ENCODE measurements around the gene TCERG1.

TCERG1 gene

GRCh38 chr5:146446861-146447733 is at the start of gene TCERG1:
TCERG1 (plus strand) TSS chr5:146447333; CDS start chr5:146447350, 17 bp downstream.
- no peaks in the 10 kb centered on the region for H3K9me3 ChIP-seq
- H3K9ac ChIP-seq, result peak within 1 kb of the TSS; percentile 100
- H3K27ac ChIP-seq, result peak within 1 kb of the TSS; percentile 100
- peak within 1 kb of the TSS; percentile 83 for H3K4me2 ChIP-seq
- no peaks in the 10 kb centered on the region for H3K27me3 ChIP-seq
- H3K4me1 ChIP-seq, result peaks cover 27% of the 10 kb centered on the region
- H3K36me3 ChIP-seq, result no peaks in the 10 kb centered on the region; the same call in 1 of the 2 replicates
- no peak for TF ChIP-seq Cebpa-rat (IDR thresholded peaks at IDR 0.05)
- H4K20me1 ChIP-seq, result peaks cover 43% of the 10 kb centered on the region
- H3K4me3 ChIP-seq, result peak within 1 kb of the TSS; percentile 99

DNA sequence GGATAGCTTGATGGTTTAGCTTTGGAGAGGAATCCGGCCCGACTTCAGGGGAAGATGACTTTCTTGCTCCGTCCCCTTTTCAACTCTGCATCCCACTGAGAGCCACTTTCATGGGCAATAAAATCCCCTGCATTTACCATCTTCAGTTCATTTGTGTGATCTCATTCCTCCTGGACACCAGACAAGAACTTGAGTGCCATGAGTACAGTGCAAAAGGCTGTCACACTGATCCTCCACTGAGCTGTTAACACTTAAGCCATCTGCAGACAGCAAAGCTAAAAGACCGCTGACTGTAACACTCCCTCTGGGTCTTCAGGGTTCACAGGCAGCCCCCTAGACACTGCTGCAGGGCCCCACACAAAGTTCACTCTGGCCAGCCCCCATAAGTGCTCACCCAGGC is 48.3 kb upstream of the TCERG1 start:
- Histone ChIP-seq H3K4me2 (peak overlapping the region; percentile 40), H3K9ac (no peak overlapping the region), H4K20me1 (no peaks in the 10 kb centered on the region), H3K27me3 (no peaks in the 10 kb centered on the region), H3K9me3 (peaks cover 13% of the 10 kb centered on the region), H3K4me1 (peaks cover 32% of the 10 kb centered on the region), H3K27ac (no peak overlapping the region), H3K4me3 (no peak overlapping the region), H3K36me3 (no peaks in the 10 kb centered on the region)
- no peak for TF ChIP-seq Cebpa-rat (IDR thresholded peaks at IDR 0.05)

DNA sequence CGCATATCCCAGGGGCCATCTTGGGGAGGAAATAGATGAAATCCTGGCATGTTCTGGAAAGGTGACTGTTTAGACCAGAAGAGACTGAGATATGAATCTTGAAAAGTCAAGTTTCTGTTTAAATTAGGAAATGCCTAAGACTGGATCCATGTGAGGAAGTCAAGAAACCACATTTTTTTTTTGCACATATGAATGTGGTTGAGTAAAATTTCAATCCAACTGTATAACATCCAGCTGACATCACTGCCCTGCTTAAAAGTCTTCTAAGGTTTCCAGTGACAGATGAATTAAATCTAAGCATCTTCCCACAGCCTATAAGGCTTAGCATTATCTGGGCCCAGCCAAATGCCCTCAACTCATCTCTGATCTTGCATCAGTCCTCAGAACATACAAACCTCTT is 47.7 kb upstream of the TCERG1 start:
- TF ChIP-seq Cebpa-rat (IDR thresholded peaks at IDR 0.05), result no peak
- H3K36me3 ChIP-seq, result no peaks in the 10 kb centered on the region
- H3K9me3 ChIP-seq, result peaks cover 13% of the 10 kb centered on the region
- no peaks in the 10 kb centered on the region for H3K27me3 ChIP-seq
- no peaks in the 10 kb centered on the region for H4K20me1 ChIP-seq
- no peak overlapping the region for H3K27ac ChIP-seq
- peaks cover 32% of the 10 kb centered on the region for H3K4me1 ChIP-seq
- peak overlapping the region; percentile 40 for H3K4me2 ChIP-seq
- H3K9ac ChIP-seq, result no peak overlapping the region
- H3K4me3 ChIP-seq, result no peak overlapping the region

GRCh38 chr5:146400201-146400600 is 46.9 kb upstream of the TCERG1 start:
- Histone ChIP-seq H3K4me2 (peak overlapping the region; percentile 40; the same call in 1 of the 2 replicates), H3K4me3 (no peak overlapping the region), H3K36me3 (no peaks in the 10 kb centered on the region), H4K20me1 (no peaks in the 10 kb centered on the region), H3K9me3 (peaks cover 13% of the 10 kb centered on the region), H3K27ac (no peak overlapping the region), H3K4me1 (peaks cover 27% of the 10 kb centered on the region), H3K27me3 (no peaks in the 10 kb centered on the region), H3K9ac (no peak overlapping the region)
- no peak for TF ChIP-seq Cebpa-rat (IDR thresholded peaks at IDR 0.05)

- H3K36me3 ChIP-seq, result no peaks in the 10 kb centered on the region
These were observed 46.1 kb upstream of the TCERG1 start for GRCh38 chr5:146401021-146401420.

DNA sequence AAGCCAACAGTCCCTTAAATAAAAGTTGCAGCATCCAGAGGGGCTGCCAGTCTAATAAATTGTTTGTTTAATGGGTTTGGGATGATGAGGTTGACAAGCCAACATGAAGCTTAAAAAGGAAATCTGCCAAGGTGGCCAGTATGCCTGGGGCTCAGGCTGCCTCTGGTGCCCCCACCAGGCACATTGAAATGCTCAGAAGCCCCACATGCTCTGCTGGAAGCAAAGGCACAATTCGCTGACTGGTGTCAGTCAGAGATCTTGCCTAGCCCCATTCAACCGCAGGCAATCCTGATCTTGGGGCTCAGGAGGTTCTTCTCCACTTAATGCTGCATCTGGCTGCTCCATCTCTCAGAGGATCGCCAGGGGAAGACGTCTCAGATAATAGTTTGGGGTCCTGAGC is 44.2 kb upstream of the TCERG1 start:
- no peaks in the 10 kb centered on the region for H3K36me3 ChIP-seq
- H3K27ac ChIP-seq, result no peak overlapping the region
- no peak overlapping the region for H3K4me2 ChIP-seq
- H3K9me3 ChIP-seq, result peaks cover 11% of the 10 kb centered on the region
- H4K20me1 ChIP-seq, result no peaks in the 10 kb centered on the region
- no peak for TF ChIP-seq Cebpa-rat (IDR thresholded peaks at IDR 0.05)
- H3K4me3 ChIP-seq, result no peak overlapping the region
- peaks cover 16% of the 10 kb centered on the region for H3K4me1 ChIP-seq
- no peaks in the 10 kb centered on the region for H3K27me3 ChIP-seq
- H3K9ac ChIP-seq, result no peak overlapping the region

More at GRCh38 chr5:146401021-146401420, 46.1 kb upstream of the TCERG1 start:
- peaks cover 19% of the 10 kb centered on the region for H3K4me1 ChIP-seq
- no peak overlapping the region for H3K27ac ChIP-seq
- no peaks in the 10 kb centered on the region for H3K27me3 ChIP-seq
- TF ChIP-seq Cebpa-rat (IDR thresholded peaks at IDR 0.05), result no peak
- H3K9me3 ChIP-seq, result peaks cover 13% of the 10 kb centered on the region
- no peak overlapping the region for H3K4me2 ChIP-seq
- no peaks in the 10 kb centered on the region for H4K20me1 ChIP-seq
- H3K4me3 ChIP-seq, result no peak overlapping the region
- H3K9ac ChIP-seq, result no peak overlapping the region

DNA sequence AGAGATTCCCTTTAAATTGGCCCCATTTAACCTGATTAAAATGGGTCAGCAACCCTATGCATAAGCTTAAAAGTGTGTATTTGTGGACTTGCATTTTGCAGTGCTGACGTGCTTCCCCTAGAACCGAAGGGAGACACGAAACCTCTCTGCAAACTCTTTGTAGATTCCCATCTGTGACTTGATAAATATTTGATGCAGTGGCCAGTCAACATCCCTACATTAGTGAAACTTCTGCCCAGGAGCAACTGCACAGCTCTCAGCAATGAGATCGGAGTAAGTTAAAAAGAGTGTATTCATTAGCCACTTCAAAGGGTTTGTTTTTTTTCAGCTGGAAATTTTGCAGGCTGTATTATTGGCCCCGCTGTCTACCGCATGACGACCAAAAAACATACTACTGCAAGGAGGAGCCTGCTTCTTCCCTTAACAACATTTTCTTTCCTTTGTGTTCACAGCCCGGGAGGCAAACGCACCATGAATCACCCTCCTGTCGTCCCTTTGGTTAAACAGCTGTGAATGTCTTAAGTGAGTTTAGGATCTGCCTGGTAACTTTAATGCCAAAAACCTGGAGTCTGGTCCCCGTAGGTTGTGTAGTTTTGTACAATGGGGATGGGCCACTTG is 38.0 kb upstream of the TCERG1 start:
- Histone ChIP-seq H3K4me1 (no peaks in the 10 kb centered on the region), H3K9ac (no peak overlapping the region), H3K4me3 (no peak overlapping the region), H3K9me3 (no peaks in the 10 kb centered on the region), H4K20me1 (no peaks in the 10 kb centered on the region), H3K27ac (no peak overlapping the region), H3K27me3 (no peaks in the 10 kb centered on the region), H3K36me3 (no peaks in the 10 kb centered on the region), H3K4me2 (no peak overlapping the region)
- TF ChIP-seq Cebpa-rat (IDR thresholded peaks at IDR 0.05), result no peak

DNA sequence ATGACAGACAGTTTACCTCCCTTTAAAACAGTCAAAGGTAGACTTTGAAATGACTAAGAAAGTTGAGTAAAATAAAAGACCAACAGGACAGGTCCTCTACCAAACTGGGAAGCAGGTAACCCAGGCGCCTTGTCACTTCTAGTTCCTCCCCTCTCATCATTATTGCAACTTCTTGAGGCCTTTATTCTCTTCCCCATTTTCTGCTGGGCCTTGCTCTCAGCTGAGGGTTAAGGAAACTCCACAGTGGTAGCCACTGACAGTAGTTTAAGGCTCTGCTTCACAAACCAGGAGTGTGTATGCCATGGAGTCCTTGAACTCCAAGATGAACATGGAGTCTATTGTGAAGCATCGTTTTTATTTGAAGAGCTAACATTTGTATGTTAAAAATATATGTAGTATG is 36.9 kb upstream of the TCERG1 start:
- H3K27me3 ChIP-seq, result no peaks in the 10 kb centered on the region
- H3K4me2 ChIP-seq, result no peak overlapping the region
- H3K9ac ChIP-seq, result no peak overlapping the region
- no peaks in the 10 kb centered on the region for H4K20me1 ChIP-seq
- no peak for TF ChIP-seq Cebpa-rat (IDR thresholded peaks at IDR 0.05)
- H3K4me1 ChIP-seq, result no peaks in the 10 kb centered on the region
- no peaks in the 10 kb centered on the region for H3K9me3 ChIP-seq
- no peaks in the 10 kb centered on the region for H3K36me3 ChIP-seq
- H3K4me3 ChIP-seq, result no peak overlapping the region
- H3K27ac ChIP-seq, result no peak overlapping the region

GRCh38 chr5:146419696-146420095 is 27.4 kb upstream of the TCERG1 start:
- H3K27me3 ChIP-seq, result no peaks in the 10 kb centered on the region
- peaks cover 8% of the 10 kb centered on the region for H3K4me1 ChIP-seq
- H4K20me1 ChIP-seq, result no peaks in the 10 kb centered on the region
- H3K9me3 ChIP-seq, result no peaks in the 10 kb centered on the region
- H3K4me3 ChIP-seq, result no peak overlapping the region
- peak overlapping the region; percentile 40; the same call in 1 of the 2 replicates for H3K4me2 ChIP-seq
- H3K36me3 ChIP-seq, result no peaks in the 10 kb centered on the region
- TF ChIP-seq Cebpa-rat (IDR thresholded peaks at IDR 0.05), result no peak
- no peak overlapping the region for H3K27ac ChIP-seq
- no peak overlapping the region for H3K9ac ChIP-seq

- H3K4me2 ChIP-seq, result no peak overlapping the region
- no peak overlapping the region for H3K4me3 ChIP-seq
- H3K36me3 ChIP-seq, result no peaks in the 10 kb centered on the region
- no peak for TF ChIP-seq Cebpa-rat (IDR thresholded peaks at IDR 0.05)
- H3K27me3 ChIP-seq, result no peaks in the 10 kb centered on the region
- H3K4me1 ChIP-seq, result peaks cover 1% of the 10 kb centered on the region; the same call in 1 of the 2 replicates
- no peak overlapping the region for H3K9ac ChIP-seq
- no peaks in the 10 kb centered on the region for H4K20me1 ChIP-seq
- H3K9me3 ChIP-seq, result no peaks in the 10 kb centered on the region
- H3K27ac ChIP-seq, result no peak overlapping the region
These were observed 22.1 kb upstream of the TCERG1 start for GRCh38 chr5:146425023-146425422.
